ENCODE measurements around the gene RPL7L1. TPM values are rescaled to one million over a fixed set of nuclear protein-coding genes. Genes with fewer than 3 reads are reported as not detected.
"Not testable (repeated sequence)": the region's sequence is repeated elsewhere in the genome, so short reads cannot be mapped to it uniquely, and the experiment has no call there.

Gene RPL7L1
- 91.0 and 94.7 TPM in 2 replicates for total RNA-seq

GRCh38 chr6:42879372-42880239 is at the start of gene RPL7L1:
Gene RPL7L1 (plus strand): TSS chr6:42879616. CDS start chr6:42879911, 295 bp downstream.
- intact Hi-C loops (cut with micrococcal nuclease), result loop anchor here (1.0 to 5.0 kb wide), 8 partner anchors 11 to 827 kb away; partner anchors contain the start of genes KLHDC3, TAF8 and TBCC

GRCh38 chr6:42831237-42831636 is 48.2 kb upstream of the RPL7L1 start:
- intact Hi-C loops (cut with micrococcal nuclease), result no loop called here

GRCh38 chr6:42834056-42834455 is 45.4 kb upstream of the RPL7L1 start:
- intact Hi-C loops (cut with micrococcal nuclease), result no loop called here

GRCh38 chr6:42841844-42842584 is 37.4 kb upstream of the RPL7L1 start:
- intact Hi-C loops (cut with micrococcal nuclease), result no loop called here

GRCh38 chr6:42845327-42845694 is 34.1 kb upstream of the RPL7L1 start:
- intact Hi-C loops (cut with micrococcal nuclease), result no loop called here

- intact Hi-C loops (cut with micrococcal nuclease), result no loop called here
Observed at GRCh38 chr6:42846505-42846904, 32.9 kb upstream of the RPL7L1 start.

- intact Hi-C loops (cut with micrococcal nuclease), result no loop called here
Observed at GRCh38 chr6:42848700-42849099, 30.7 kb upstream of the RPL7L1 start.

GRCh38 chr6:42851599-42851998 is 27.8 kb upstream of the RPL7L1 start:
- intact Hi-C loops (cut with micrococcal nuclease), result no loop called here

- intact Hi-C loops (cut with micrococcal nuclease), result no loop called here
Observed at GRCh38 chr6:42860036-42860435, 19.4 kb upstream of the RPL7L1 start.

GRCh38 chr6:42860481-42860880 is 18.9 kb upstream of the RPL7L1 start:
- intact Hi-C loops (cut with micrococcal nuclease), result no loop called here

GRCh38 chr6:42864602-42865001 is 14.8 kb upstream of the RPL7L1 start:
- intact Hi-C loops (cut with micrococcal nuclease), result no loop called here

GRCh38 chr6:42870145-42870936 is 9.1 kb upstream of the RPL7L1 start:
- intact Hi-C loops (cut with micrococcal nuclease), result no loop called here

- intact Hi-C loops (cut with micrococcal nuclease), result no loop called here
Observed at GRCh38 chr6:42871711-42872110, 7.7 kb upstream of the RPL7L1 start.

GRCh38 chr6:42873313-42873712 is 6.1 kb upstream of the RPL7L1 start:
- intact Hi-C loops (cut with micrococcal nuclease), result no loop called here

- intact Hi-C loops (cut with micrococcal nuclease), result loop anchor here (1.0 to 5.0 kb wide), 2 partner anchors 216 to 825 kb away; partner anchors contain the start of gene TAF8
Observed at GRCh38 chr6:42877695-42878094, 1.7 kb upstream of the RPL7L1 start.

- intact Hi-C loops (cut with micrococcal nuclease), result not testable (repeated sequence)
Observed at GRCh38 chr6:42880240-42880817, 913 bp downstream of the RPL7L1 start.

GRCh38 chr6:42880871-42881270 is 1.5 kb downstream of the RPL7L1 start:
- intact Hi-C loops (cut with micrococcal nuclease), result not testable (repeated sequence)

- intact Hi-C loops (cut with micrococcal nuclease), result no loop called here
Observed at GRCh38 chr6:42885702-42886101, 6.3 kb downstream of the RPL7L1 start.

- intact Hi-C loops (cut with micrococcal nuclease), result not testable (repeated sequence)
Observed at GRCh38 chr6:42888201-42888600, 8.8 kb downstream of the RPL7L1 start.

- intact Hi-C loops (cut with micrococcal nuclease), result loop anchor here (1.0 to 5.0 kb wide), 4 partner anchors 9 to 163 kb away; partner anchors contain the start of genes RPL7L1 and TBCC
Observed at GRCh38 chr6:42889815-42890214, 10.4 kb downstream of the RPL7L1 start.
